H1 (cell line): ENCODE results near the gene SULF2.

Experiments
- CEBPB ChIP-seq: IDR thresholded peaks from 2 replicates; pipeline ENCODE4 v1.6.1; 2012; ENCODE audit warnings: low read depth, low read length
- CTCF ChIP-seq, 3 experiments: IDR thresholded peaks; 1 replicate in 2 of 3; 2 replicates in 1 of 3; pipeline versions ENCODE4 v1.5.1 to v1.6.1; 2011; ENCODE audit warnings: low read length in 3 of 3, mild to moderate bottlenecking in 3 of 3, inconsistent platforms in 2 of 3, low read depth in 1 of 3, moderate library complexity in 1 of 3; ENCODE audit not compliant: insufficient read depth in 1 of 3; ENCODE audit errors: control extremely low read depth in 1 of 3
- EZH2 ChIP-seq: fragments of 200-600 bp; sonication (generic); IDR thresholded peaks from 2 replicates; pipeline ENCODE4 v1.7.1; 2012; ENCODE audit warnings: low read depth, mild to moderate bottlenecking, moderate library complexity, low read length, inconsistent platforms; ENCODE audit not compliant: severe bottlenecking
- MAFK ChIP-seq: IDR thresholded peaks from 2 replicates; pipeline ENCODE4 v1.6.1; 2012; ENCODE audit warnings: low read depth, mild to moderate bottlenecking, improper control_type of control experiment, low read length
- RAD21 ChIP-seq, 2 experiments: IDR thresholded peaks in 1 of 2; conservative IDR thresholded peaks in 1 of 2; 2 replicates each; pipeline ENCODE4 v1.6.1; 2011; ENCODE audit warnings: low read depth in 2 of 2, low read length in 2 of 2, improper control_type of control experiment in 1 of 2, inconsistent platforms in 1 of 2, mild to moderate bottlenecking in 1 of 2, moderate library complexity in 1 of 2
- TAF1 ChIP-seq: IDR thresholded peaks from 2 replicates; pipeline ENCODE4 v1.6.1; 2011; ENCODE audit warnings: mild to moderate bottlenecking, low read depth, low read length
- TF ChIP-seq, protein P1 (sequence below): IDR thresholded peaks from 2 replicates; pipeline ENCODE4 v1.6.1; 2011; ENCODE audit warnings: low read length, improper control_type of control experiment

GRCh38 chr20:47696856-47697255 lies 88.4 kb downstream of the SULF2 start:
- TF ChIP-seq MAFK (no peak), EZH2 (no peak), CTCF (IDR thresholded peaks at IDR 0.05; ENCODE audit: control extremely low read depth in 1 of 3, insufficient read depth in 1 of 3, low read depth in 1 of 3, low read length in 3 of 3) (no peak), CEBPB (no peak), TAF1 (no peak), RAD21 (IDR thresholded peaks at IDR 0.05 in 1 of 2, conservative IDR thresholded peaks at IDR 0.05 in 1 of 2; ENCODE audit: low read depth in 2 of 2, low read length in 2 of 2) (no peak)
- TF ChIP-seq, protein P1, sequence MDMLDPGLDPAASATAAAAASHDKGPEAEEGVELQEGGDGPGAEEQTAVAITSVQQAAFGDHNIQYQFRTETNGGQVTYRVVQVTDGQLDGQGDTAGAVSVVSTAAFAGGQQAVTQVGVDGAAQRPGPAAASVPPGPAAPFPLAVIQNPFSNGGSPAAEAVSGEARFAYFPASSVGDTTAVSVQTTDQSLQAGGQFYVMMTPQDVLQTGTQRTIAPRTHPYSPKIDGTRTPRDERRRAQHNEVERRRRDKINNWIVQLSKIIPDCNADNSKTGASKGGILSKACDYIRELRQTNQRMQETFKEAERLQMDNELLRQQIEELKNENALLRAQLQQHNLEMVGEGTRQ, result no peak
